ENCODE measurements around the gene ALOX5.
"Not testable (repeated sequence)": the region's sequence is repeated elsewhere in the genome, so short reads cannot be mapped to it uniquely, and the experiment has no call there.

The ALOX5 gene

GRCh38 chr10:45374350-45375052 lies 485 bp downstream of the ALOX5 start:
- DNase-seq (ENCODE audit: low read depth), result no peak

- no peak for DNase-seq (ENCODE audit: low read depth)
These were observed 1.1 kb downstream of the ALOX5 start for GRCh38 chr10:45375101-45375500.

GRCh38 chr10:45375716-45376231 lies 1.8 kb downstream of the ALOX5 start:
- DNase-seq (ENCODE audit: low read depth), result no peak

GRCh38 chr10:45376371-45376801 lies 2.4 kb downstream of the ALOX5 start:
- no peak for DNase-seq (ENCODE audit: low read depth)

GRCh38 chr10:45377321-45377720 lies 3.3 kb downstream of the ALOX5 start:
- no peak for DNase-seq (ENCODE audit: low read depth)

GRCh38 chr10:45377858-45378257 lies 3.8 kb downstream of the ALOX5 start:
- DNase-seq (ENCODE audit: low read depth), result no peak

GRCh38 chr10:45378914-45379726 lies 5.1 kb downstream of the ALOX5 start:
- no peak for DNase-seq (ENCODE audit: low read depth)

GRCh38 chr10:45379891-45380540 lies 6.0 kb downstream of the ALOX5 start:
- DNase-seq (ENCODE audit: low read depth), result no peak

GRCh38 chr10:45380903-45381620 lies 7.0 kb downstream of the ALOX5 start:
- no peak for DNase-seq (ENCODE audit: low read depth)

GRCh38 chr10:45382591-45382990 lies 8.6 kb downstream of the ALOX5 start:
- no peak for DNase-seq (ENCODE audit: low read depth)

- DNase-seq (ENCODE audit: low read depth), result no peak
These were observed 9.8 kb downstream of the ALOX5 start for GRCh38 chr10:45383682-45384330.

- no peak for DNase-seq (ENCODE audit: low read depth)
These were observed 12.6 kb downstream of the ALOX5 start for GRCh38 chr10:45386657-45387056.

GRCh38 chr10:45387096-45387893 lies 13.3 kb downstream of the ALOX5 start:
- DNase-seq (ENCODE audit: low read depth), result no peak

GRCh38 chr10:45389671-45390070 lies 15.7 kb downstream of the ALOX5 start:
- not testable (repeated sequence) for DNase-seq (ENCODE audit: low read depth)

- not testable (repeated sequence) for DNase-seq (ENCODE audit: low read depth)
These were observed 17.6 kb downstream of the ALOX5 start for GRCh38 chr10:45391636-45392035.

- DNase-seq (ENCODE audit: low read depth), result no peak
These were observed 21.5 kb downstream of the ALOX5 start for GRCh38 chr10:45395554-45395953.

GRCh38 chr10:45398595-45398994 lies 24.6 kb downstream of the ALOX5 start:
- DNase-seq (ENCODE audit: low read depth), result no peak

- DNase-seq (ENCODE audit: low read depth), result no peak
These were observed 25.1 kb downstream of the ALOX5 start for GRCh38 chr10:45399113-45399512.

- DNase-seq (ENCODE audit: low read depth), result no peak
These were observed 29.1 kb downstream of the ALOX5 start for GRCh38 chr10:45403151-45403550.

- no peak for DNase-seq (ENCODE audit: low read depth)
These were observed 30.2 kb downstream of the ALOX5 start for GRCh38 chr10:45404087-45404769.

Measured in stimulated activated CD8-positive, alpha-beta memory T cell treated with anti-CD3 and anti-CD28 coated beads, Interleukin-15, amount 100 ng/mL, for 24 hours (primary cell).